Measurements from ENCODE around the gene RAPH1.

RAPH1 gene

GRCh38 chr2:203361495-203361894 is 173.6 kb downstream of the RAPH1 start:
- DNase-seq (ENCODE audit: low spot score): no peak

GRCh38 chr2:203360833-203361430 is 174.2 kb downstream of the RAPH1 start:
- no peak for DNase-seq (ENCODE audit: low spot score)

GRCh38 chr2:203359450-203359849 is 175.7 kb downstream of the RAPH1 start:
- no peak for DNase-seq (ENCODE audit: low spot score)

GRCh38 chr2:203354966-203355365 is 180.1 kb downstream of the RAPH1 start:
- no peak for DNase-seq (ENCODE audit: low spot score)

GRCh38 chr2:203352604-203353255 is 182.4 kb downstream of the RAPH1 start:
- no peak for DNase-seq (ENCODE audit: low spot score)

GRCh38 chr2:203347375-203347774 is 187.7 kb downstream of the RAPH1 start:
- no peak for DNase-seq (ENCODE audit: low spot score)

- DNase-seq (ENCODE audit: low spot score): no peak
Observed at GRCh38 chr2:203346612-203347011, 188.5 kb downstream of the RAPH1 start.

GRCh38 chr2:203344667-203345066 is 190.4 kb downstream of the RAPH1 start:
- no peak for DNase-seq (ENCODE audit: low spot score)

Measured in pons (tissue), 1 donor.